HepG2 (cell line): ENCODE results near the gene SLC25A36. TPM values are rescaled to one million over a fixed set of nuclear protein-coding genes. Genes with fewer than 3 reads are reported as not detected.

Source experiments
- AHDC1 ChIP-seq: sonication (generic); formaldehyde crosslinking; IDR thresholded peaks from 2 replicates; pipeline ENCODE4 v1.5.1; 2020; ENCODE audit warnings: mild to moderate bottlenecking, missing genetic modification reagents, borderline replicate concordance
- ATF5 ChIP-seq: sonication (generic); formaldehyde crosslinking; IDR thresholded peaks from 2 replicates; pipeline ENCODE4 v1.4.0; 2020; ENCODE audit warnings: mild to moderate bottlenecking, low read depth, missing genetic modification reagents
- SAFB2 ChIP-seq: sonication (generic); formaldehyde crosslinking; IDR thresholded peaks from 2 replicates; pipeline ENCODE4 v1.5.1; 2020; ENCODE audit warnings: missing genetic modification reagents, low read depth, mild to moderate bottlenecking, borderline replicate concordance
- SRY ChIP-seq: sonication (generic); formaldehyde crosslinking; IDR thresholded peaks from 2 replicates; pipeline ENCODE4 v1.8.0; 2022; ENCODE audit warnings: mild to moderate bottlenecking, missing genetic modification reagents
- ZNF598 ChIP-seq: sonication (generic); formaldehyde crosslinking; IDR thresholded peaks from 2 replicates; pipeline ENCODE4 v1.5.1; 2020; ENCODE audit warnings: mild to moderate bottlenecking, missing genetic modification reagents, borderline replicate concordance
- ZNF83 ChIP-seq: sonication (generic); formaldehyde crosslinking; IDR thresholded peaks from 2 replicates; pipeline ENCODE4 v1.4.0; 2020; ENCODE audit warnings: missing genetic modification reagents, mild to moderate bottlenecking, borderline replicate concordance
- polyA plus RNA-seq, 8 experiments: library from polyadenylated mRNA; depleted of rRNA in 3 of 8; stranded (reverse) in 7 of 8; unstranded in 1 of 8; fragments of >200 nt; fragmentation: Illumina TruSeq in 4 of 8; extraction: Trizol in 4 of 8; gene quantifications; 2 replicates each; pipeline versions ENCODE4 v1.2.1 to v1.2.3, GENCODE V29; 2011 to 2016; ENCODE audit warnings: low read depth in 4 of 8, missing spikeins in 1 of 8, mixed read lengths in 1 of 8; ENCODE audit not compliant: insufficient read depth in 1 of 8
- total RNA-seq, 5 experiments: library from RNA; depleted of rRNA; stranded (reverse); fragments of >200 nt; fragmentation: Illumina TruSeq; extraction: Trizol; gene quantifications; 2 replicates each; pipeline ENCODE4 v1.2.3, GENCODE V29; 2016; ENCODE audit warnings: low read depth in 1 of 5

The SLC25A36 gene
- total and polyA plus RNA-seq, 2 of the 13 experiments (the other 11 are each of a cell fraction or from before 2014, with no cell fraction given) = 30.6 to 85.6 TPM

- TF ChIP-seq AHDC1 (CRISPR knock-in tag) (no peak), ZNF598 (CRISPR knock-in tag) (no peak), ZNF83 (CRISPR knock-in tag) (no peak), SRY (CRISPR knock-in tag) (no peak), ATF5 (CRISPR knock-in tag) (no peak), SAFB2 (CRISPR knock-in tag) (no peak)
These were observed 27.9 kb upstream of the SLC25A36 start (continued) for GRCh38 chr3:140913728-140914127.
